ENCODE measurements around the gene SULT1C2.

Gene SULT1C2

DNA sequence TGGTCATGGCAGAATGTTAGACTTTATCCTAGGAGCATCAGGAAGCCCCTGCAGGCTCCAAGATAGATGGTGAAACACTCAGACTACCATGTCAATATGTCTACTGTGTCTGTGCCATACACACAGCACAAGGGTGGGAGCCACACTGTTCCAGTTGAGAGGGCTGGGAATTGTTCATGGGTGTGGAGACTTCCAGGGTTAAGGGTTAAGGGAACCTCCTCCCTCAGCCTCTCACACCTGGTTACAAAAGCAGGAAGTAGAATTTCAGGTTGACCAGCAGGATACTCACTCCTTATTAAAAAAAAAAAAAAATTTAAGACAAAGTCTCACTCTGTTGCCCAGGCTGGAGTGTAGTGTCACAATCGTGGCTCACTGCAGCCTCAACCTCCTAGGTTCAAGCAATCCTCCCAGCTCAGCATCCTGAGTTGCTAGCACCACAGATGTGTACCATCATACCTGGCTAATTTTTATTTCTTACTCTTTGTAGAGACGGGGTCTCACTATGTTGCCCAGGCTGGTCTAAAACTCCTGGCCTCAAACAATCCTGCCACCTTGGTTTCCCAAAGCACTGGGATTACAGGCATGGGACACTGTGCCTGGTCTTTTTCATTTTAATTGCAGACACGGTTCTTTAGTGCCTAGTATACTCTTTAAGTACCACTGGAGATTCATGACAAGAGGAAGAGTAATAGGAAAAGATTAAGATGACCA lies 26.0 kb downstream of the SULT1C2 start:
- no peak for DNase-seq

GRCh38 chr2:108315444-108315934 lies 26.8 kb downstream of the SULT1C2 start:
- TF ChIP-seq POLR2A (IDR thresholded peaks at IDR 0.05; ENCODE audit: low read length): no peak
- TF ChIP-seq GATA1 (IDR thresholded peaks at IDR 0.05; ENCODE audit: low read depth, low read length): no peak
- no peak for DNase-seq

More for the DNA sequence above, 26.0 kb downstream of the SULT1C2 start:
- no peak for TF ChIP-seq GATA1 (IDR thresholded peaks at IDR 0.05; ENCODE audit: low read depth, low read length)
- no peak for TF ChIP-seq POLR2A (IDR thresholded peaks at IDR 0.05; ENCODE audit: low read length)

DNA sequence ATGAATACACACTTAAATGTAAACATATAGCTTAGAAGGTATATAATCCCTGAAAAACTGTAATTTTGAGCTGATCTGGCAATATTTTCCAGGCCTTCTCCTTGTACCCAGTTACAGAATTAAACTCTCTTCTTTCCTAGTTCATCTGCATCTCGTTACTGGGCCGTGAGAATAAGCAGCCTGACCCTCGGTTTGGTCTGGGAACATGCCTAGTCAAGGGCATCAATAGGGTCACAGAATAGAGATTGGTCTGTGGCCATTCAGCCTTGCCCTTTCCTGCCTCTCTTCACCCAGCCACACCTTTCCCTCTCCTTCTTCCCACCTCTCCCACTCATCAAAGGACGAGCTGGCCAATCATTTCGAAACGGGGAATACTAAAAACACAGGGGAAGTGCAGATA lies 27.3 kb downstream of the SULT1C2 start:
- TF ChIP-seq POLR2A (IDR thresholded peaks at IDR 0.05; ENCODE audit: low read length): no peak
- TF ChIP-seq GATA1 (IDR thresholded peaks at IDR 0.05; ENCODE audit: low read depth, low read length): no peak
- no peak for DNase-seq

GRCh38 chr2:108316461-108317258 lies 28.0 kb downstream of the SULT1C2 start:
- no peak for DNase-seq

GRCh38 chr2:108320326-108320922 lies 31.7 kb downstream of the SULT1C2 start:
- DNase-seq: no peak
- TF ChIP-seq POLR2A (IDR thresholded peaks at IDR 0.05; ENCODE audit: low read length): no peak
- no peak for TF ChIP-seq GATA1 (IDR thresholded peaks at IDR 0.05; ENCODE audit: low read depth, low read length)

More at GRCh38 chr2:108316461-108317258, 28.0 kb downstream of the SULT1C2 start:
- TF ChIP-seq GATA1 (IDR thresholded peaks at IDR 0.05; ENCODE audit: low read depth, low read length) (no peak), POLR2A (IDR thresholded peaks at IDR 0.05; ENCODE audit: low read length) (no peak)

GRCh38 chr2:108323619-108324018 lies 34.9 kb downstream of the SULT1C2 start:
- TF ChIP-seq GATA1 (IDR thresholded peaks at IDR 0.05; ENCODE audit: low read depth, low read length) (no peak), POLR2A (IDR thresholded peaks at IDR 0.05; ENCODE audit: low read length) (no peak)
- no peak for DNase-seq

DNA sequence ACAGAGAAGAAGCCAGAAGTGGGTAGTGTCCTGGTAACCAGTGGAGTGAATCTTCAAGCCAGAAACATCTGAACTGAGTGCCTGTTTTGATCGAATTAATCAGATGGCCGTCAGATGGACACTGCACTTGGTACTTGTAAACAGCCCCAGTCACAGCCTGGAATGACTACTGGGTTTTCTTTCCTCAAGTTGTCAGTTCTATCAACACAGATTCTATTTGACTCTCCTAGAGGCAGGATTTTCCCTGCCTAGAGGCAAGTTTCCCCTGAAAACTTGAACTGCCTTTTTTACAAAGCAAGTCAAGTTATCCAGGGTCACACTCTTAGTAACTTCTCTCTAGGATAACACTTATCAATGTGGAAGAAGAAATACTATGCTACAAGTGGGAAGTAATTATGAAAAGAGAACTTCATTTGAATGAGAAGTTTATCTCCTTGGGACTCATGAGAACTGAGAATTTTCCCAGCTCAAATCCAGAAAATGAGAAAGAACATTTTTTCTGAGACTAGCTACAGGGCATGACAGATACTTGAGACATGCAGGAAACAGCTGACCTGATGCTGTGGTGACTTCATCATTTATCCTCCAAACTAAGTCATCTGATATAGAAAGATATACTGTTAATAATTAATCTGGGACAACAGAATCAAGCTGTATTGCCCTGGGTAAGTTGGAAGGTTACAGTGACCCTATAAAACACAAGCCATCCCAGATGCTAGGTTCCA lies 36.0 kb downstream of the SULT1C2 start:
- DNase-seq: no peak

GRCh38 chr2:108325756-108326155 lies 37.1 kb downstream of the SULT1C2 start:
- DNase-seq: no peak
- TF ChIP-seq POLR2A (IDR thresholded peaks at IDR 0.05; ENCODE audit: low read length) (no peak), GATA1 (IDR thresholded peaks at IDR 0.05; ENCODE audit: low read depth, low read length) (no peak)

More for the DNA sequence above, 36.0 kb downstream of the SULT1C2 start:
- TF ChIP-seq GATA1 (IDR thresholded peaks at IDR 0.05; ENCODE audit: low read depth, low read length): no peak
- no peak for TF ChIP-seq POLR2A (IDR thresholded peaks at IDR 0.05; ENCODE audit: low read length)

- TF ChIP-seq GATA1 (IDR thresholded peaks at IDR 0.05; ENCODE audit: low read depth, low read length) (no peak), POLR2A (IDR thresholded peaks at IDR 0.05; ENCODE audit: low read length) (no peak)
- no peak for DNase-seq
These were observed 41.1 kb downstream of the SULT1C2 start for GRCh38 chr2:108329771-108330170.

DNA sequence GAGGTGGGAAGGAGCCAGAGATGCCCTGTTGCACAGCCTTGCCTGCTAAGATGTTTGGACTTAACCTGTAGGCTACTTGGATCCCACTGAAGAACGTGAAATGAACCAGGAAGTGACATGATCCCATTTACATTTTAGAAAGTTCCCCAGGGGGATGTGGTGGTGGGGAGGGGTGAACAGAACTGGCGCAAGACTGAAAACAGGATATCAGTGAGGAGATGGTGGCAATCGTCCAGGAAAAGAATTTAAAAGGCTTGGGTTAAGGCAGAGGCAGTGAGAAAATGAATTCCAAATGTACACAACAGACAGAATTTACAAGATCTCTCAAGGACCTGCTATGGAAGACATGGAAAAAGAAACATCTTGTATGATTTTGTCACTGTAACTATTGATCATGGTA lies 42.3 kb downstream of the SULT1C2 start:
- no peak for TF ChIP-seq POLR2A (IDR thresholded peaks at IDR 0.05; ENCODE audit: low read length)
- no peak for TF ChIP-seq GATA1 (IDR thresholded peaks at IDR 0.05; ENCODE audit: low read depth, low read length)
- DNase-seq: no peak

DNA sequence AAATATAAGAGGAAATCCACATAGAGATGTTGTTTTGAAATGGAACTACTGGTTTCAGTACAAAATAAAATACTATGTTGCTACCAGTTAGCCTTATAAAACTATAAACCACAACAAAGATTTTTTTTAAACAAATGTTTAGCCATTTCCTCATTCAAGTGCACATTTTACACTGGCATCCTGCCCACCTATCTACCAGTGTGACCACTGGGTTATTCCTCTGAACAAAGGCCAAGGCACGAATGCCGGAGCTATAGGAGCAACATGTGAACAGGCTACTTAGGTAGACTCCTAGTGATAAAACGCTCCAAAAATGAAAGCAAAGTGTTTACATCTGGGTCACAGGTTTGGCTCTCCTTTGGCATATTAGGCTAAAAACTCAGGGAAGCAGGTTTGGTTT lies 57.3 kb downstream of the SULT1C2 start:
- DNase-seq: no peak

DNA sequence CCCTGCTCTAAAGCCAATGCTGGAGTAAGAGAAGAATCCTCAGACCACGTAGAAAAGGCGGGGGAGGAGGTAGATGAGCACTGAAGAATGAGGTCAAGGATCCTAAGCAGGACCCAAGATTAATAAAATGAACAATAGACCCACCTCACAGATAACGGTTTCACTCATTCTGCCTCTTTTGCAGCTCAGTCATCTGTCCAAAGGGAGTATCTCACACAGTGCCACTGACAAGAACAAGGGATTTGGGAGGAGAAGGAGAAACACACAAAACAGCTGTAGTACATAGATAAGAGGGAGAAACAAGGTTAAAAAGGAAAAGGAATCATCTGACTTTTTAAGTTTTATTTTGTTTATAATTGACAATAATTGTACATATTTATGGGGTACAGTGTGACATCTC lies 58.1 kb downstream of the SULT1C2 start:
- DNase-seq: no peak
- TF ChIP-seq GATA1 (IDR thresholded peaks at IDR 0.05; ENCODE audit: low read depth, low read length) (no peak), POLR2A (IDR thresholded peaks at IDR 0.05; ENCODE audit: low read length) (no peak)

More for the DNA sequence above, 57.3 kb downstream of the SULT1C2 start:
- no peak for TF ChIP-seq GATA1 (IDR thresholded peaks at IDR 0.05; ENCODE audit: low read depth, low read length)
- no peak for TF ChIP-seq POLR2A (IDR thresholded peaks at IDR 0.05; ENCODE audit: low read length)

- DNase-seq: no peak
- TF ChIP-seq POLR2A (IDR thresholded peaks at IDR 0.05; ENCODE audit: low read length): no peak
- no peak for TF ChIP-seq GATA1 (IDR thresholded peaks at IDR 0.05; ENCODE audit: low read depth, low read length)
These were observed 59.1 kb downstream of the SULT1C2 start for GRCh38 chr2:108347786-108348185.

All from erythroblast (primary cell).